Stimulated activated naive CD4-positive, alpha-beta T cell (primary cell): ENCODE data around the gene ABCD4.

Experiments
- DNase-seq, 6 experiments: peaks; one replicate each; lab custom pipeline; 2025; lab: John Stamatoyannopoulos, UW

Gene ABCD4

DNA sequence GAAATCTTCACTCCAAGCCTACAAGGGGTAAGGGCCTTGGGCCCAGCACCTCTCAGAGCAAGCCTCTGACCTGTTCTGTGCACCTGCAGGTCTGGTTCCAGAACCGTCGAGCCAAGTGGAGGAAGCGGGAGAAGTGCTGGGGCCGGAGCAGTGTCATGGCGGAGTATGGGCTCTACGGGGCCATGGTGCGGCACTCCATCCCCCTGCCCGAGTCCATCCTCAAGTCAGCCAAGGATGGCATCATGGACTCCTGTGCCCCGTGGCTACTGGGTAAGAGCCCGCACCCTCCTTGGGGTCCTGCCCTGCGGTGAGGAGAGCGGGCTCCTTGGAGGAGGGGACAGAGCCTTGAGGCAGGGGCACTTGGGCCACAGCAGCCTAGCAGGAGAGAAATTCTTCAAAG, 43.2 kb downstream of the ABCD4 start:
- DNase-seq: no peak

GRCh38 chr14:74258764-74259035, 44.0 kb downstream of the ABCD4 start:
- DNase-seq: no peak

- peak in 2 of 6 experiments; percentile 25 to 31 for DNase-seq
Observed at GRCh38 chr14:74257941-74258763, 44.6 kb downstream of the ABCD4 start.

GRCh38 chr14:74257078-74257940, 45.4 kb downstream of the ABCD4 start:
- DNase-seq: peak; percentile 34 to 84 (median 59)

- no peak for DNase-seq
Observed at GRCh38 chr14:74255281-74255680, 47.5 kb downstream of the ABCD4 start.

DNA sequence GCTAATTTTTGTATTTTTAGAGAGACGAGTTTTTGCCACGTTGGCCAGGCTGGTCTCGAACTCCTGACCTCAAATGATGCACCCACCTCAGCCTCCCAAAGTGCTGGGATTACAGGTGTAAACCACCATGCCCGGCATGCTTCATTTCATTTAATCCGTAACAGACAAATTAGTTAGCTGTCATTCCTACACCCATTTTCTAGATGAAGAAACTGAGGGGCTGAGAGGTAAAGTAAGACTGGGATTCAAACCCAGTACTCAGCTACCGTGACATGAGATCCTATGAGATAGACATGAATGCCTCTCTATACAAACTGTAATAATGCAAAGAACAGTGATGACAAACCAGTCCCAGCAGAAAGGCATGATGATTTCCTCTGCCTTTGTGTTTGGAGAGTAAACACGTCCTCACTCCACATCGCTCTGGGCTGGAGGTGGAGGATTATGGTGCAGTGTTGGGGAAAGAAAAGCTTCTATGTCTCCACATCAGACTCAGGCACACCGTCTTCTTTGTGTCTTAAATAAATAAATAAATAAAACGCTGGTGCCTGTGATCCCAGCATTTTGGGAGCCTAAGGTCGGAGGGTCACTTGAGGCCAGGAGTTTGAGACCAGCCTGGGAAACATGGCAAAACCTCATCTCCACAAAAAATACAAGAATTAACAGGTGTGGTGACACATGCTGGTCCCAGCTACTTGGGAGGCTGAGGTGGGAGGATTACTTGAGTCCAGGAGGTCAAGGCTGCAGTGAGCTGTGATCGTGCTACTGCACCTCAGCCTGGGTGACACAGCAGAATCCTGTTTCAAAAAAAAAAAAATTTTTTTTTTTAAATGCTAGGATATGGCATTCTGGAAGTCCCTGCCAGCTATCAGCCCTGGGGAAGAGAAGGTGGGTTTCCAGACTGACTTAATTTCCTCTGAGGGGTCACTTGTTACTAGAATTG, 53.0 kb downstream of the ABCD4 start:
- DNase-seq: no peak

DNA sequence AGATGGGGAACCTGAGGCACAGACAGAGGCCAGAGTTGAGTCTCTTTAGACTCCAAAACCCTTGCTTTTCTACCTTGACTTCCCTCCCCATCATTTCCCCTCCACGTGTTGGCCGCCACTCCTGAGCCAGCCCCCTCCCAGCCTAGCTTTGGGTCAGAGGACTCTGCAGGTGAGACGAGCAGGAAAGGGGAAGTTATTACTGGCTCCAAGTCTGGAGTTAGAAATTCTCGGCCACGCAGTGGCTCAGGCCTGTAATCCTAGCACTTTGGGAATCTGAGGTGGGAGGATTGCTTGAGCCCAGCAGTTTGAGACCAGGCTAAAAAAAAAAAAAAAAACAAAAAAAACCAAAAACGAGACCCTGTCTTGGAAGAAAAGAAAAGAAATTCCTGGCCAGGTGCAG, 54.7 kb downstream of the ABCD4 start:
- DNase-seq: no peak

DNA sequence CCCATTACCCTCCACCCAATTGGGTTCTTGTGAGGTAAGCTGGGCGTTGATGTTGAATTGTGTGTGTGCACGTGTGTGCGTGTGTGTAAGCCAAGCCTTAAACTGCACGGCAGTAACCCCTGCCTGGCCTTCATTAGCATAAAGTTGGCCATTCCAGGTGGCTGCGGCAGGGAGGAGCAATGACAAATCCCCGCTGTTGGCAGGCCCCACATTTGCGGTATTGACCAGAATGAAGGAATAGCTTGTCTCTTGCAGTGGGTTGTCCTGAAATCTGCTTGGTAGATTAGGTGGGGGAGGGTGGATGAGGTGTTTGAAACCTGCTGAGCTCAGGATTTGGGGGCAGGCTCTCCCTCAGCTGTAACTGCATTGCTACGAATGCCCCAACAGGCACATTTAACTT, 56.2 kb downstream of the ABCD4 start:
- DNase-seq: no peak

- DNase-seq: no peak
Observed at GRCh38 chr14:74245292-74245691, 57.4 kb downstream of the ABCD4 start.

DNA sequence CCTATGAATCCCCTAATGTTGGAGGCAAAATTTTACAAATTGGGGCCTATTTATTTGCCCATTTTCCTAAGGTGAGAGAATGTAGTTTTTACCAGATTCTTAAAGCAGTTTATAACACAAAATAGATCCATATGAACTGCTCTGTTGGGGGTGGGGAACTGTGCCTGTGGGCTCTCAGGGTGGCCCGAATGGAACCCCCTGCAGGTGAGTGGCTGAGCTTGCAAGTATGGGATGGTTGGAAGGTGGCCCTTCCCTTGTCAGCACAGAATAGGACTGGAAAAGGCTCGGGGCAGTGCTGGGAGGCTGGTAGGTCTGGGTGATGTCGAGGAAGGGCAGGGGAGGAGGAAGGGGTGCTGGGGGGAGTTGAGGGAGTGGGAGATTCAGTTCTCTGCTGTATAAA, 58.6 kb downstream of the ABCD4 start:
- no peak for DNase-seq

DNA sequence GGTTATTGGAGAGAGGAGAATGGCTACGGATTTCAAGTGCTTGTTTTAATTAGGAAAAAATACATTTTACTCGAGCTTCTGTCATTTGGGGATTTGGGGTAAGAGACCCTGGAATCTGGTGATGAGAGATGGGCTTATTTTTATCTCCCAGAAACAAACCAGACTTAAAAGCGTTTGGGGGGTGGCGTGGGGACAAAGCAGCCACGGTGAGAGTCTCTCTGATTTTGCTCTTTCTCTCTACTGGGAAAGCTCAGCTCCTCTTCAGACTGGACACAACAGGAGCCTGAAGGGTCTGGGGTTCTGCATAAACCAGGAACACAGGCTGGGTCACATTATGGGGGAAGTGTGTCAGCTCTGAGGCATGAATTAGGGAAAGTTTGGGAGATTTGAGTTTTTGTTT, 59.7 kb downstream of the ABCD4 start:
- DNase-seq: no peak

GRCh38 chr14:74242780-74243042, 60.0 kb downstream of the ABCD4 start:
- no peak for DNase-seq

GRCh38 chr14:74242021-74242779, 60.5 kb downstream of the ABCD4 start:
- DNase-seq: no peak

- no peak for DNase-seq
Observed at GRCh38 chr14:74241652-74242017, 61.1 kb downstream of the ABCD4 start.

DNA sequence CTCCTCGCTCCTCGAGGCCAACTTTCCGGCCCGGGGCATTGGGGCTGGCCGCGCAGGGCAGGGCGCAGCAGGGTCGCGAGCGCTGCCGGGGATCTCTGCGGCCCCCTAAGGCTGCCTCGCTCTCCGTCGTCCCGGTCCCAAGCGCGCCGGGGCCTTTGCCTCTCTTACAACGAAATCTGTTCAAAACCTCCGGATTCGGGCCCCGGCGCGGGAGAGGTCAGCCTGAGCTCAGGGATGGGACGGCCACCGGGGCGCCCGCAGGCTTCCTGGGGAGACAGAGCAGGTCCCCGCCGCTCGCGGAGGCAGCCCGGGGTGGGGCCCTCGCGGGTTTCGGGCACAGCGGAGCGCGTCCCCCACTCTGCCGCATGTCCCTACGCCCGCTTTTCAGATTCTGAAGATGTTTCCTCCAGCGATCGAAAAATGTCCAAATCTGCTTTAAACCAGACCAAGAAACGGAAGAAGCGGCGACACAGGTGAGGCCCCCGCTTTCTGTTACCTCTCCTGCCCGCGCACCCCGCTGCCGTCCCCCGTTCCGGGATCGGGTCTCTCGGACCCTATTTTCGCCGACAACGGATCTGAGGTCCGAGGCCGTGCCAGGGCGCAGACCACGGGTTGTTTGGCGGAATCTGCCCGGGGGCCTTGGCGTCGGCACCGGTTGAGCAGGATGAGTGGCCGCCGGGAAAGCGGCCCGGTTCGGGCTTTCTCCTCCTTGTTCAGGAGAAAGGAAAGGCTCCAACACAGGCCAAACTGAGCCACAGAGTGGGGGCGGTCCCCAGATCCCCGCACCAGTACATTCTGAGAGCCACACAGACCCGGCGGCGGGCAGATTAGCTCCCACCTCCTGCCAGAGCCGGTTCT, 61.7 kb downstream of the ABCD4 start:
- DNase-seq: peak in 1 of 6 experiments; percentile 5

DNA sequence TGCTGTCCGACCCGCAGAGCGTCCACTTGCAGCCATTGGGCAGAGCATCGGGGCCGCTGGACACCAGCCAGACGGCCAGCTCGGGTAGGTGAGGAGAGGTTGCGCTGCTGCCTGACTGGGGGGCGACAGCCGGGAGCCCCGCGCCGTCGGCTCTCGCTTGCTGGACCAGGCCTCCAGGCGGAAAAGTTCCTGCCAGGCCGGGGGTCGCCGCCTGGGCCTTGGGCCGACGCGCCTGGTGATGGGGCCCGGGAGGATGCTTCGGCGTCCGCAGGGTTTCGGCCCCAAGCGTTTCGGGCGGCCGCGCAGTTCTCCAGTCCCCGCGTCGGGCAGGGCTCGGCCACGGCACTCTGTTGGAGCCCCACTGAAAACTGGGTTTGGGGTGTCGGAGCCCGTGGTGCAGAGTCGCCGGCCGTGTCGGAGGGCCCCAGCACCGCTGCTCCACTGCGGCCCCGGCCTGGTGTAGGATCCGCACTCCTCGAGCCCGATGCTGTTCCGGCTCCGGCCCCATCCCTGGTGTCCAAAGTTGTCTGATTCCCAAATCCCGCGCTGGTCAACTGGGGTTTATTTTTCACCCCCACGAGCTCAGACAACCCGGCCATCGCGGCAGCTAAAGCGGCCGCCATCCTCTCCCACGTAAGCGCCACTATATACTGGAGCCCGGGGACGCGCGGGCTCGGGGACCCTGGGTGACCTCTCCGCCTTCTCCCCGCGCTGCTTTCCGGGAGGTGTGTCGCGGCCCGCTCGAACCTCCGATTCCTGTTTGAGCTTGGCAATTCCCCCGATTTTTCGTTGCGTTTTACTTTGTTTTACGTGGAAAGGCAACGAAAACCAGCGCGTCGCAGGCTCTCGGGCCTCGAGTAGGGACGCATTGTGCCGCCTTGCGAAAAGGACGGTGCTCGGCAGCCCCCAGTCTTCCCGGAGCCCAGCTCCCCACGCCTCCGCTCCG, 62.6 kb downstream of the ABCD4 start:
- no peak for DNase-seq

DNA sequence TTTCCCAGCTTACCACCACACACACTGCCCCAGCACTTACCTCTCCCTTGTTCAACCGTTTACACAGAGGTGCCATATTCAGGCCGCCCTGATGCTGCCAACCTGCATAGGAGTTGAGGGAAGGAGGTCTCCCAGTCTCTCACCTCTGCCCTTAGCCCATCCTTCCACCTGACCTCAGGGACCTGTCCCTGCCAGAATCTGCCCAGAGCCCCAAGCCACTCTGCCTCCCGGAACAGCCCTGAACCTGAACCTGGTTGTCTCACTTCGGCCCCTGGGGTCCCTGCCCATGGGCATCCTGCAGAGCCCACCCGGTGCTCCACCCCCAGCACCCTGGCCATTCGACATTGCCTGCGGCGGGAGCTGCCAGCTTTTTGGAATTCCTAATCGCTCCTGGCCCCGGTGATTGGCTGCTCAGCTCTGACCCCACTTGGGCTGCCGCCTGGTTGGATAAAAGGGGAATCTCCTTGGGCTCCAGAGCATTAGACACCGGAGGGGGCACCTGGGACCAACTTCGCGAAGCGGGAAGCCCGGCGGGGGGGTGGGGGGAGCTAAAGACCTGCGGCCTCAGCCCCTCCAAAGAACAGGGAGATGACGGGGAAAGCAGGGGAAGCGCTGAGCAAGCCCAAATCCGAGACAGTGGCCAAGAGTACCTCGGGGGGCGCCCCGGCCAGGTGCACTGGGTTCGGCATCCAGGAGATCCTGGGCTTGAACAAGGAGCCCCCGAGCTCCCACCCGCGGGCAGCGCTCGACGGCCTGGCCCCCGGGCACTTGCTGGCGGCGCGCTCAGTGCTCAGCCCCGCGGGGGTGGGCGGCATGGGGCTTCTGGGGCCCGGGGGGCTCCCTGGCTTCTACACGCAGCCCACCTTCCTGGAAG, 63.5 kb downstream of the ABCD4 start, which contains the start of gene VSX2:
TSS of gene VSX2 (plus strand) at position 476 of the 874 bp plus-strand sequence. CDS start at position 589, 113 bp downstream.
- DNase-seq: no peak

DNA sequence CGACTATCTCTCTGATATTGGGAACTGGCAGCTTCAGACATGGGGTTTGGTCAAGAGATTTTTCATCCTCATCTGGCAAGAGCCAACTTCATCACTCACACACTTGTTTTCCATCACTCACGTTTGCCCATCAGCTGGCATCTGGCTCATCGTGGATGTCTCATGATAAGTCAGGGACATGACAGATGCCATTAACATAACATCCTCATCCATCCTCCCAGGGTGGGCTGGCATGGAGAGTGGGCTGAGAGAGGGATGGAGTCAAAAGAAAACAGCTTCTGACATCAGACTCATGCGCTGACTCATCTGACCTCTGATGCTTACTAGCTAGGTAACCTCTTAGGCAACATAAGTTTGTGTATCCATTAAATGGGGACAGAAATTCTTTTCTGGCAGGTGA, 65.3 kb downstream of the ABCD4 start:
- no peak for DNase-seq
